ENCODE measurements around the gene CHFR. TPM values are rescaled to one million over a fixed set of nuclear protein-coding genes. Genes with fewer than 3 reads are reported as not detected.

CHFR gene
- total RNA-seq, 2 donors from 2014 or later = 60.4 to 73.2 TPM

Other genes with a start within 250 kb of the CHFR start
- 100 to 1,000 TPM; 164 to 177 TPM for gene POLE, start 200.3 kb downstream of the CHFR start, total RNA-seq
- gene PXMP2, start 200.0 kb downstream of the CHFR start, total RNA-seq = 10 to 100 TPM in 1 of 2 donors, 1 to 10 TPM in 1; 4.5 to 11.6 TPM
- gene PGAM5, start 176.8 kb downstream of the CHFR start, total RNA-seq = 10 to 100 TPM; 60.0 to 65.9 TPM
- gene ANKLE2, start 125.8 kb downstream of the CHFR start, total RNA-seq = 100 to 1,000 TPM in 1 of 2 donors, 10 to 100 TPM in 1; 82.9 to 129 TPM
- 10 to 100 TPM; 44.0 to 52.7 TPM for gene GOLGA3, start 58.7 kb downstream of the CHFR start, total RNA-seq
- gene ZNF605, start 68.7 kb upstream of the CHFR start, total RNA-seq = 1 to 10 TPM; 4.5 to 9.9 TPM
- gene ZNF26, start 98.8 kb upstream of the CHFR start, total RNA-seq = 10 to 100 TPM; 13.0 to 22.3 TPM
- gene ZNF84, start 149.9 kb upstream of the CHFR start, total RNA-seq = 10 to 100 TPM; 19.4 to 23.5 TPM
- 10 to 100 TPM in 1 of 2 donors, 1 to 10 TPM in 1; 8.4 to 13.2 TPM for gene ZNF140, start 193.3 kb upstream of the CHFR start, total RNA-seq
- gene ZNF891, start 242.7 kb upstream of the CHFR start, total RNA-seq = 1 to 10 TPM; 1.8 to 2.3 TPM
- 10 to 100 TPM in 1 of 2 donors, 1 to 10 TPM in 1; 5.3 to 10.1 TPM for gene ZNF10, start 243.0 kb upstream of the CHFR start, total RNA-seq